HCT116 (cell line): ENCODE data around the gene CFAP46. TPM values are rescaled to one million over a fixed set of nuclear protein-coding genes. Genes with fewer than 3 reads are reported as not detected.

ENCODE experiments used
- ATAC-seq: fragments of 200-7000 bp; cut with Tn5 transposase; 2 replicates; pipeline ENCODE4 v1.9.1; 2020; ENCODE audit warnings: mild to moderate bottlenecking, moderate library complexity
- BruUV-seq: library from RNA; stranded (reverse); fragments of 400-500 nt; replicated peaks from 2 replicates; lab custom pipeline; 2021; lab: Mats Ljungman, UMichigan
- CTCF ChIA-PET: fragments of 300-600 bp; sonication (Branson Sonifier 250); formaldehyde crosslinking; loops from one replicate; lab custom pipeline; 2021; ENCODE audit warnings: antibody characterized with exemption; lab: Charles Lee
- POLR2A ChIA-PET: fragments of 300-600, 350-600 bp; sonication (Branson Sonifier 250); formaldehyde crosslinking; loops from one replicate; lab custom pipeline; 2021; ENCODE audit warnings: antibody characterized with exemption; lab: Charles Lee
- RAD21 ChIA-PET, 2 experiments: fragments of 300-600 bp; sonication (Branson Sonifier 250); formaldehyde crosslinking; loops; one replicate each; lab custom pipeline; 2023; ENCODE audit warnings: low total read pairs in 2 of 2; ENCODE audit not compliant: uncharacterized antibody in 2 of 2, unreplicated experiment in 2 of 2, low non-redundant PET in 1 of 2; lab: Charles Lee
- DNase-seq: peaks from one replicate; pipeline ENCODE4 v3.0.0-alpha.2; 2010; ENCODE audit warnings: low read depth, low spot score
- H2AFZ ChIP-seq: fragments of 200-600 bp; shearing (Covaris generic), sonication (generic); 2 replicates; pipeline ENCODE4 v1.6.1; 2017; ENCODE audit warnings: low read depth, mixed run types, mixed read lengths, antibody characterized with exemption, low read length; ENCODE audit not compliant: poor library complexity, severe bottlenecking
- H3K27ac ChIP-seq: 2 replicates; pipeline ENCODE4 v1.5.1; 2012; ENCODE audit warnings: low read depth, low read length
- H3K27me3 ChIP-seq: fragments of 200-600 bp; sonication (generic); 2 replicates; pipeline ENCODE4 v1.6.1; 2016; ENCODE audit warnings: mixed run types, low read length, mixed read lengths; ENCODE audit not compliant: insufficient read depth
- H3K36me3 ChIP-seq, 2 experiments: fragments of 200-500 bp in 1 of 2; fragments of 200-600 bp in 1 of 2; sonication (Bioruptor generic) in 1 of 2; sonication (generic) in 1 of 2; 2 replicates each; pipeline versions ENCODE4 v1.5.1 to v1.6.1; 2014 to 2016; ENCODE audit warnings: low read length in 2 of 2, inconsistent platforms in 1 of 2, mixed read lengths in 1 of 2, mixed run types in 1 of 2; ENCODE audit not compliant: insufficient read depth in 2 of 2, control insufficient read depth in 1 of 2
- H3K4me1 ChIP-seq, 2 experiments: fragments of 200-600 bp in 1 of 2; sonication (generic) in 1 of 2; 2 replicates each; pipeline versions ENCODE4 v1.5.1 to v1.6.1; 2012 to 2017; ENCODE audit warnings: low read length in 2 of 2, inconsistent platforms in 1 of 2, mild to moderate bottlenecking in 1 of 2, mixed read lengths in 1 of 2, mixed run types in 1 of 2, moderate library complexity in 1 of 2; ENCODE audit not compliant: insufficient read depth in 2 of 2, control insufficient read depth in 1 of 2
- H3K4me2 ChIP-seq: fragments of 200-600 bp; sonication (generic); 2 replicates; pipeline ENCODE4 v1.6.1; 2017; ENCODE audit warnings: mixed run types, low read length, mixed read lengths
- H3K4me3 ChIP-seq, 2 experiments: fragments of 200-600 bp in 1 of 2; sonication (generic) in 1 of 2; replicated peaks in 1 of 2; 2 replicates each; pipeline ENCODE4 v1.5.1; 2011 to 2016; ENCODE audit warnings: low read length in 2 of 2, control low read depth in 1 of 2, low read depth in 1 of 2, mild to moderate bottlenecking in 1 of 2, mixed read lengths in 1 of 2, mixed run types in 1 of 2
- H3K79me2 ChIP-seq: fragments of 200-600 bp; sonication (generic); 2 replicates; pipeline ENCODE4 v1.6.1; 2017; ENCODE audit warnings: mild to moderate bottlenecking, mixed run types, low read length, moderate library complexity, mixed read lengths; ENCODE audit not compliant: insufficient read depth
- H3K9ac ChIP-seq: fragments of 200-600 bp; sonication (generic); 2 replicates; pipeline ENCODE4 v1.6.1; 2016; ENCODE audit warnings: low read length, mixed read lengths
- H3K9me2 ChIP-seq: fragments of 200-600 bp; sonication (generic), shearing (Covaris generic); 2 replicates; pipeline ENCODE4 v1.6.1; 2017; ENCODE audit warnings: mixed run types, mild to moderate bottlenecking, moderate library complexity; ENCODE audit not compliant: insufficient read depth
- H3K9me3 ChIP-seq, 2 experiments: fragments of 200-500 bp in 1 of 2; fragments of 200-600 bp in 1 of 2; sonication (Bioruptor generic) in 1 of 2; sonication (generic) in 1 of 2; 2 replicates each; pipeline ENCODE4 v1.6.1; 2014 to 2017; ENCODE audit warnings: low read length in 2 of 2, mixed read lengths in 2 of 2, inconsistent platforms in 1 of 2, low read depth in 1 of 2, mild to moderate bottlenecking in 1 of 2, mixed run types in 1 of 2, moderate library complexity in 1 of 2; ENCODE audit not compliant: control insufficient read depth in 1 of 2, insufficient read depth in 1 of 2
- H4K20me1 ChIP-seq: fragments of 200-600 bp; sonication (generic), shearing (Covaris generic); 2 replicates; pipeline ENCODE4 v1.6.1; 2017; ENCODE audit warnings: mixed run types, mild to moderate bottlenecking, moderate library complexity; ENCODE audit not compliant: insufficient read depth
- CBX3 ChIP-seq: IDR thresholded peaks from 2 replicates; pipeline ENCODE4 v1.6.1; 2012; ENCODE audit warnings: low read depth
- CEBPB ChIP-seq: IDR thresholded peaks from 2 replicates; pipeline ENCODE4 v1.6.1; 2012; ENCODE audit warnings: low read depth
- FOSL1 ChIP-seq: IDR thresholded peaks from 2 replicates; pipeline ENCODE4 v1.6.1; 2012; ENCODE audit warnings: low read depth
- JUND ChIP-seq: IDR thresholded peaks from 2 replicates; pipeline ENCODE4 v1.6.1; 2012
- SIN3A ChIP-seq: IDR thresholded peaks from 2 replicates; pipeline ENCODE4 v1.6.1; 2012; ENCODE audit warnings: low read depth
- SRF ChIP-seq: IDR thresholded peaks from 2 replicates; pipeline ENCODE4 v1.6.1; 2012; ENCODE audit warnings: low read depth
- intact Hi-C: fragments of 100-400 bp; cut with micrococcal nuclease; formaldehyde crosslinking; loops from 2 replicates; pipeline ENCODE4 v1.10.0; 2022
- total RNA-seq: library from RNA; stranded (reverse); gene quantifications from one replicate; pipeline ENCODE4 v1.2.1, GENCODE V29; 2021; ENCODE audit not compliant: unreplicated experiment
- TF ChIP-seq, protein P1 (sequence below): IDR thresholded peaks from 2 replicates; pipeline ENCODE4 v1.6.1; 2012
- TF ChIP-seq, protein P2 (sequence below): IDR thresholded peaks from 2 replicates; pipeline ENCODE4 v1.6.1; 2011; ENCODE audit warnings: mild to moderate bottlenecking, low read length, moderate library complexity; ENCODE audit not compliant: insufficient replicate concordance; ENCODE audit errors: extremely low read depth

CFAP46 gene
- total RNA-seq, 1 experiment from 2014 or later: 1.4 TPM

DNA sequence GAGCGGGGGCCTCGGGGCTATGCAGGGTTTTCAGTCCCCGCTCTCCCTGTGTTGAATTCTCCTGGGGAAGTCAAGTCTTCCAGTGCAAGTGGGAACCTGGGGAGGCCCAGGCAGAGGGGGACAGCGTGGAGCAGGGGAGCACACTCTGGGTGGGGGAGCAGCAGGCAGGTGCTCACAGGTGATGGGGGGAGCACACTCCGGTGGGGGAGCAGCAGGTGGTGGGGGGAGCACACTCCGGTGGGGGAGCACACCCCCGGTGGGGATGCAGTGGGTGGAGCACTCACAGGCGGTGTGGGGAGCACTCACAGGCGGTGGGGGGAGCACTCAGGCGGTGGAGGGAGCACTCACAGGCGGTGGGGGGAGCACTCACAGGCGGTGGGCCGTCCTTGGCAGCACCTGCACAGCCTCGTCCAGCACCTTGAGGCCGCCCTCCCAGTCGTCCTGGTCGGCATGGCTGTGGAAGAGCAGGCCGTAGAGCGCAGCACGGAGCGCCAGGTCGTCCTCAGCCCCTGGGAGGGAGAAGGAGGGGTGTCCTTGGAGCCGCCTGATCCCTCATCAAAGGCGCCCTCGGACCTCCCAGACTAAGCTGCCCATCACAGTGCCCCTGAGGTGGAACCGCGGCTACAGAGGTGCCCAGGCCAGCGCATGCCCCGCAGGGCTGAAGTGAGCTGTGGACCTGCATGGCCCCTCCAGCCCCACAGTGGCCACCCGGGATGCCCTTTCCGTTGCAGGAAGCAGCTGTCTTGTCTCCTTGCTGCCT is 56.7 kb downstream of the CFAP46 start:
- H3K9ac ChIP-seq: no peak overlapping the region
- no TSS peak for BruUV-seq
- POLR2A ChIA-PET: no interaction called here
- DNase-seq (no peak), ATAC-seq (no peak)
- no peaks in the 10 kb centered on the region for H4K20me1 ChIP-seq
- intact Hi-C loops: no loop called here
- H3K79me2 ChIP-seq: no peaks in the 10 kb centered on the region
- RAD21 ChIA-PET: no interaction called here
- no peak overlapping the region for H3K27ac ChIP-seq
- CTCF ChIA-PET: no interaction called here
- H3K4me3 ChIP-seq: no peak overlapping the region
- H3K9me2 ChIP-seq: no peaks in the 10 kb centered on the region
- H3K4me2 ChIP-seq: no peak overlapping the region
- H3K4me1 ChIP-seq: no peaks in the 10 kb centered on the region
- TF ChIP-seq, protein P1, sequence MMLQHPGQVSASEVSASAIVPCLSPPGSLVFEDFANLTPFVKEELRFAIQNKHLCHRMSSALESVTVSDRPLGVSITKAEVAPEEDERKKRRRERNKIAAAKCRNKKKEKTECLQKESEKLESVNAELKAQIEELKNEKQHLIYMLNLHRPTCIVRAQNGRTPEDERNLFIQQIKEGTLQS: no peak
- TF ChIP-seq CEBPB: no peak
- TF ChIP-seq JUND: no peak
- TF ChIP-seq SIN3A: no peak
- no peak for TF ChIP-seq SRF
- TF ChIP-seq, protein P2, sequence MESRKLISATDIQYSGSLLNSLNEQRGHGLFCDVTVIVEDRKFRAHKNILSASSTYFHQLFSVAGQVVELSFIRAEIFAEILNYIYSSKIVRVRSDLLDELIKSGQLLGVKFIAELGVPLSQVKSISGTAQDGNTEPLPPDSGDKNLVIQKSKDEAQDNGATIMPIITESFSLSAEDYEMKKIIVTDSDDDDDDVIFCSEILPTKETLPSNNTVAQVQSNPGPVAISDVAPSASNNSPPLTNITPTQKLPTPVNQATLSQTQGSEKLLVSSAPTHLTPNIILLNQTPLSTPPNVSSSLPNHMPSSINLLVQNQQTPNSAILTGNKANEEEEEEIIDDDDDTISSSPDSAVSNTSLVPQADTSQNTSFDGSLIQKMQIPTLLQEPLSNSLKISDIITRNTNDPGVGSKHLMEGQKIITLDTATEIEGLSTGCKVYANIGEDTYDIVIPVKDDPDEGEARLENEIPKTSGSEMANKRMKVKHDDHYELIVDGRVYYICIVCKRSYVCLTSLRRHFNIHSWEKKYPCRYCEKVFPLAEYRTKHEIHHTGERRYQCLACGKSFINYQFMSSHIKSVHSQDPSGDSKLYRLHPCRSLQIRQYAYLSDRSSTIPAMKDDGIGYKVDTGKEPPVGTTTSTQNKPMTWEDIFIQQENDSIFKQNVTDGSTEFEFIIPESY: no peak
- no peak for TF ChIP-seq FOSL1
- TF ChIP-seq CBX3: no peak
- H3K27me3 ChIP-seq: no peaks in the 10 kb centered on the region
- H3K9me3 ChIP-seq: no peaks in the 10 kb centered on the region
- no peaks in the 10 kb centered on the region for H3K36me3 ChIP-seq
- H2AFZ ChIP-seq: no peak overlapping the region
